Endothelial cell of umbilical vein (primary cell): Measurements from ENCODE around the gene TAT.

Experiments used
- CTCF ChIP-seq, 2 donors: IDR thresholded peaks; 1 replicate in 1 of 2; 2 replicates in 1 of 2; pipeline ENCODE4 v1.5.1; 2011; ENCODE audit warnings: low read length in 2 of 2, mild to moderate bottlenecking in 2 of 2, moderate library complexity in 2 of 2, control low read depth in 1 of 2, inconsistent platforms in 1 of 2, low read depth in 1 of 2; ENCODE audit not compliant: insufficient read depth in 1 of 2; ENCODE audit errors: extremely low read depth in 1 of 2
- EZH2 ChIP-seq: IDR thresholded peaks from 2 replicates; pipeline ENCODE4 v1.6.1; 2012; ENCODE audit warnings: borderline replicate concordance, low read depth, mild to moderate bottlenecking, moderate library complexity, low read length, inconsistent platforms; ENCODE audit not compliant: severe bottlenecking
- FOS ChIP-seq: IDR thresholded peaks from 2 replicates; pipeline ENCODE4 v1.6.1; 2011; ENCODE audit warnings: mild to moderate bottlenecking, low read length, moderate library complexity, borderline replicate concordance; ENCODE audit not compliant: insufficient read depth
- JUN ChIP-seq: IDR thresholded peaks from 2 replicates; pipeline ENCODE4 v1.6.1; 2011; ENCODE audit warnings: borderline replicate concordance, low read depth; ENCODE audit not compliant: insufficient read length, insufficient read depth
- MYC ChIP-seq: IDR thresholded peaks from one replicate; pipeline ENCODE4 v1.6.1; 2011; ENCODE audit warnings: mild to moderate bottlenecking, low read depth, low read length
- POLR2A ChIP-seq: IDR thresholded peaks from 2 replicates; pipeline ENCODE4 v1.6.1; 2012; ENCODE audit warnings: low read depth, mild to moderate bottlenecking, control low read depth, low read length
- POLR2AphosphoS5 ChIP-seq: IDR thresholded peaks from 2 replicates; pipeline ENCODE4 v1.6.1; 2012; ENCODE audit warnings: low read depth, mild to moderate bottlenecking, control low read depth, low read length, moderate library complexity; ENCODE audit not compliant: insufficient read depth
- TF ChIP-seq, protein P1 (sequence below): IDR thresholded peaks from 2 replicates; pipeline ENCODE4 v1.6.1; 2011; ENCODE audit not compliant: insufficient read depth, insufficient read length

DNA sequence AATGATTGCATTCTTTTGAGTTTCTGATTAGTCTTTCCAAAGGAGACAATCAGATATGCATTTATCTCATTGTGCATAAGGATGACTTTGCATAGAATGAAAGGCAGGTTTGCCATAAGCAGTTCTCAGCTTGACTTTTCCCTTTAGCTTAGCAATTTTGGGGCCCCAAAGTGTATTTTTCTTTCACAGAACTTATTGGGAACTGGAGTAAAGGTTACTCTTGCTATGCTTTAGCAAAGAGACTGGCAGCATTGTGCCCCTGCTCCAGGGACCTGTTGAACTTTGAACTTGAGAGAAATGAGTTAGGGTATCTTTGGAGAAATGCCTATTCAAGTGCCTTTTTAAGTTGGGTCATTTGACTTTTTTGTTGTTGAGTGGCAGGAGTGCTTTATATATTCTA lies 17.0 kb downstream of the TAT start:
- TF ChIP-seq POLR2AphosphoS5: no peak
- TF ChIP-seq CTCF (IDR thresholded peaks at IDR 0.05; ENCODE audit: extremely low read depth in 1 of 2, insufficient read depth in 1 of 2, low read depth in 1 of 2, low read length in 2 of 2): no peak
- TF ChIP-seq POLR2A: no peak
- TF ChIP-seq EZH2: no peak
- TF ChIP-seq, protein P1, sequence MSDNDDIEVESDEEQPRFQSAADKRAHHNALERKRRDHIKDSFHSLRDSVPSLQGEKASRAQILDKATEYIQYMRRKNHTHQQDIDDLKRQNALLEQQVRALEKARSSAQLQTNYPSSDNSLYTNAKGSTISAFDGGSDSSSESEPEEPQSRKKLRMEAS: no peak
- no peak for TF ChIP-seq JUN
- no peak for TF ChIP-seq MYC
- TF ChIP-seq FOS: no peak
